ENCODE results near the gene SGPL1. TPM values are rescaled to one million over a fixed set of nuclear protein-coding genes. Genes with fewer than 3 reads are reported as not detected.

The SGPL1 gene
- total and polyA plus RNA-seq, 2 of the 8 experiments (the other 6 are each of a cell fraction or from before 2014, with no cell fraction given), result 20.5 to 51.6 TPM

DNA sequence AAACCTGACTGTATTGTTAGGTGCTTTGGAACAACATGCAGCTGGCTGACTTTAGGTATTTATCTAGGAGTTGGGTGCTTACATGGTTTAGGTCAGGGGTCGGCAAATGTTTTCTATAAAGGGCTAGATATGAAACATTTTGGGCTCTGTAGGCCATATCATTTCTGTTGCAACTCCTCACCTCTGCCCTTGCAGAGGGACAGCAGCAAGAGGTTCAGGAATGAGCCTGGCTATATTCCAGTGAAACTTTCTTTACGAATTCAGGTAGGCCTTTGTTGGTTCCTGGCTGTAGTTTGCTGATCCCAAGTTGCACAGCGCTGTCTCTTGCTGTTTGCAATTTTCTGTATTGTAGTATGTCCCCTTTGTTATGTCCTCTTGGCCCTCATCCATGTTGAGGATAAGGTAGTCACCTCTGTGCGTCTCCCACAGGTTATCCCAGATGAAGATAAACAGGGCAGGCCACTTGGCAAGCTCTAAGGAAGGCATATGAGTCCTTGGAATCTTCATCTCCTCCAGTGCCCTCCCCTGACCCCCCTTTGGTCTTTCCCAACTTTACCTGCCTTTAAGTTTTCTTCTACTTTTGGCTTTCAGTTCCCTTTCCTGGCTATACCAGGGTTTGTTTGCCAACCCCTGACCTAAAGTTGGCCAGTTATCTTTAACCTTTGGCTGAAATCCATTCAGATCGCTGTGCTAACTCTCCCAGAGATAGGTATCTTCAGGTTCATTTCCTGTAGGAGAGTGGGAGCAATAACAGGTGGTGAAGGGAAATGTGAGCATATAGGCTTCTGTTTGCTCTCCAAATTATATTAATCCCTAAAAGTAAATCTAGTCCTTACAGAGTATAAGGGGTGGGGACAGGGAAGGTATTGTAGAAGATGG lies 36.1 kb downstream of the SGPL1 start:
- Histone ChIP-seq H3K27ac (ENCODE audit: low read depth, low read length) (no peak overlapping the region), H4K8ac (ENCODE audit: extremely low read depth, insufficient read depth, low read length) (no peak overlapping the region), H2BK15ac (ENCODE audit: low read length) (no peak overlapping the region), H2BK12ac (ENCODE audit: low read depth, low read length) (no peak overlapping the region), H3K9ac (replicated peaks in 1 of 4; ENCODE audit: extremely low read depth in 1 of 4, low read depth in 3 of 4, low read length in 3 of 4) (no peak overlapping the region), H2AFZ (ENCODE audit: low read length) (no peak overlapping the region), H4K91ac (replicated peaks; ENCODE audit: insufficient read length, low read length) (no peak overlapping the region), H3K79me1 (ENCODE audit: low read depth, low read length) (no peaks in the 10 kb centered on the region; the same call in 1 of the 2 replicates), H3K4me2 (ENCODE audit: insufficient read depth in 1 of 2, low read depth in 2 of 2, low read length in 2 of 2) (no peak overlapping the region), H4K5ac (ENCODE audit: insufficient read length, low read depth, low read length) (no peak overlapping the region), H3K4me3 (ENCODE audit: extremely low read depth in 1 of 4, insufficient read depth in 2 of 4, low read depth in 3 of 4, low read length in 4 of 4) (no peak overlapping the region), H3K4me1 (replicated peaks in 1 of 4; ENCODE audit: control insufficient read depth in 3 of 4, insufficient read depth in 4 of 4, low read length in 3 of 4) (no peaks in the 10 kb centered on the region), H3K23me2 (ENCODE audit: low read depth, low read length) (no peaks in the 10 kb centered on the region), H3K27me3 (replicated peaks in 1 of 4; ENCODE audit: control insufficient read depth in 3 of 4, extremely low read depth in 1 of 4, insufficient read depth in 3 of 4, low read length in 3 of 4) (no peaks in the 10 kb centered on the region), H3K18ac (ENCODE audit: extremely low read depth, low read length) (no peak overlapping the region), H4K20me1 (replicated peaks in 1 of 2; ENCODE audit: control insufficient read depth in 1 of 2, insufficient read depth in 2 of 2, low read length in 2 of 2) (peaks cover 2 to 3% of the 10 kb centered on the region in 2 experiments), H2BK20ac (ENCODE audit: low read length) (no peak overlapping the region), H2BK120ac (replicated peaks; ENCODE audit: low read depth, low read length) (no peak overlapping the region), H2BK5ac (ENCODE audit: low read depth, low read length) (no peak overlapping the region), H3K4ac (replicated peaks; ENCODE audit: insufficient read length, low read depth, low read length) (no peak overlapping the region), H2AK5ac (ENCODE audit: low read depth, low read length) (no peak overlapping the region), H3K9me3 (ENCODE audit: insufficient read depth in 2 of 2, low read depth in 1 of 2, low read length in 1 of 2) (no peaks in the 10 kb centered on the region), H3K14ac (ENCODE audit: insufficient read length) (no peak overlapping the region), H3K56ac (replicated peaks; ENCODE audit: insufficient read length, low read depth, low read length) (no peak overlapping the region), H3K23ac (ENCODE audit: insufficient read length) (no peak overlapping the region), H3K36me3 (ENCODE audit: control insufficient read depth in 2 of 4, insufficient read depth in 4 of 4, low read length in 3 of 4) (peaks cover 2 to 36% (median 21%) of the 10 kb centered on the region in 4 experiments; a peak in 7 of 8 replicates), H3K79me2 (ENCODE audit: control insufficient read depth in 1 of 2, insufficient read depth in 2 of 2, low read length in 2 of 2) (no peaks in the 10 kb centered on the region)
- CTCF ChIA-PET (ENCODE audit: partially characterized antibody), result interaction anchor here (0.8 to 1.2 kb wide), 2 partner anchors 9 to 156 kb away, joined by 3 read pairs; no protein-coding TSS in a partner anchor
- no peak for DNase-seq (ENCODE audit: low read depth in 1 of 2, low spot score in 2 of 2)
- WGBS, 2 experiments (ENCODE audit: extremely low coverage in 1 of 2, insufficient coverage in 1 of 2, insufficient read length in 1 of 2, insufficient replicate concordance in 2 of 2, low coverage in 1 of 2, low lambda C conversion rate in 2 of 2, missing lambda C conversion rate in 1 of 2), result 91% methylated on average over 5 of the region's 5 CpGs; no CpG with 5 or more reads in 1 of the 2 experiments
- no peak for FAIRE-seq
- TF ChIP-seq TCF12 (IDR thresholded peaks at IDR 0.05; ENCODE audit: low read depth, low read length) (no peak), JUN (IDR thresholded peaks at IDR 0.05; ENCODE audit: low read depth, low read length) (no peak), SIN3A (conservative IDR thresholded peaks at IDR 0.05 in 1 of 2, IDR thresholded peaks at IDR 0.05 in 1 of 2; ENCODE audit: low read depth in 1 of 2, low read length in 2 of 2) (no peak), ZNF274 (IDR thresholded peaks at IDR 0.05; ENCODE audit: borderline replicate concordance, extremely low read depth, low read length) (no peak), KDM5A (IDR thresholded peaks at IDR 0.05; ENCODE audit: low read length) (no peak), NRF1 (IDR thresholded peaks at IDR 0.05; ENCODE audit: low read depth, low read length) (no peak), CREB1 (IDR thresholded peaks at IDR 0.05) (no peak), CHD1 (IDR thresholded peaks at IDR 0.05; ENCODE audit: low read depth, low read length) (no peak), KDM1A (IDR thresholded peaks at IDR 0.05; ENCODE audit: borderline replicate concordance, low read length) (no peak)
- POLR2A ChIA-PET (ENCODE audit: partially characterized antibody), result no interaction called here
